Renal pelvis (tissue), 4 donors: ENCODE results near the gene PPP6R3. TPM values are rescaled to one million over a fixed set of nuclear protein-coding genes. Genes with fewer than 3 reads are reported as not detected.

ENCODE experiments used
- DNase-seq: peaks from one replicate; pipeline ENCODE4 v3.0.0-alpha.2; 2013
- polyA plus RNA-seq, 3 donors: library from polyadenylated mRNA; unstranded; fragments of 120-200 nt; gene quantifications; one replicate each; pipeline ENCODE4 v1.2.1, GENCODE V29; 2013; ENCODE audit not compliant: insufficient read length in 3 of 3

Gene PPP6R3
- polyA plus RNA-seq, 3 donors, result 87.6 to 124 (median 119) TPM

DNA sequence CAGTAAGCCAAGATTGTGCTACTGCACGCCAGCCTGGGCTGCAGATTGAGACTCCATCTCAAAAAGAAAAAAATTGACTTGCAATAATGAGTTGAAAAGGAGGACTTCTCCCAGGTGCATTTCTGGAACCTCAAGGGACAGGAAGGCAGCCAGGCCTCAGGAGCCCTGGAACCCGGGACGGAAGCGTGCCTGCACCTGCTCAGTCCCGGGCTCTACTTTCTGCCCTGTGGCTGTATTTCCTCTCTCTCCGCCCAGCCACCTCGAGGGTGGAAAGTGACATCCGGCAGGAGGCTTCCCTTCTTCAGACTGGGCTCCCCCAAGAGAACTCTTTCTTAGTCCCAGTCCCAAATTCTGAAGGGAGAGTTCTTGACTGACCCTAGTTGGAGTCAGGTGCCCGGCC lies 203.6 kb downstream of the PPP6R3 start:
- DNase-seq, result no peak

DNA sequence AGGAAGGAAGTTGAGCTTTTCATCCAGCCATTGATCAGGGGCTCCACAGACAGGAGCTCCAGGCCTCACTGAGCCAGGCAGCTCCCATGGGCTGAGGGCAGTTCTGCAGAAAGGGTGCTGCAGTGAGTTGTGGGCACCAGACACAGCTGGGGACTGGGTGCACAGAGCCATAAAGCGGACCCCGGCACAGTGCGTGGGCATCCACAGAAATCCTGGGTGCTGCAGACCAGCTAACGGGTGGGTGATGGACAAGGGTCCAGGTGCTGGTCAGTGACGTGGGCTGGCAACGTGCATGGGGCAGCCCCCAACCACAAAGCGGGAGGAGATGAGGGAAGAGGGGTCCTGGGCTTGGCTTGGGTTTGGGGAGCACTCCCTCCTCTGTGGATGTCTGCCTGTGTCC lies 204.4 kb downstream of the PPP6R3 start:
- no peak for DNase-seq

Other genes with a start within 250 kb of the PPP6R3 start
- gene KMT5B, start 247.5 kb upstream of the PPP6R3 start, polyA plus RNA-seq, result 10 to 100 TPM; 66.6 to 79.4 (median 73.7) TPM
- gene C11orf24, start 188.8 kb upstream of the PPP6R3 start, polyA plus RNA-seq, result 10 to 100 TPM; 24.9 to 30.2 (median 26.7) TPM
- 10 to 100 TPM; 55.3 to 58.8 (median 57.5) TPM for gene LRP5, start 148.2 kb upstream of the PPP6R3 start, polyA plus RNA-seq
- under 1 TPM in 2 of 3 donors, not detected in 1; 0.37 to 0.44 TPM for gene GAL, start 223.8 kb downstream of the PPP6R3 start, polyA plus RNA-seq